Hepatic stellate cell (primary cell): ENCODE results near the gene CCL25.

ENCODE experiments used
- DNase-seq: peaks from one replicate; pipeline ENCODE4 v3.0.0; 2011; ENCODE audit warnings: low spot score

CCL25 gene

GRCh38 chr19:8109890-8110662 is 57.5 kb downstream of the CCL25 start:
- no peak for DNase-seq

GRCh38 chr19:8110931-8111330 is 58.4 kb downstream of the CCL25 start:
- no peak for DNase-seq

GRCh38 chr19:8111376-8111775 is 58.8 kb downstream of the CCL25 start:
- DNase-seq, result no peak
